ENCODE results near the gene ZNF595. TPM values are rescaled to one million over a fixed set of nuclear protein-coding genes. Genes with fewer than 3 reads are reported as not detected.
"Not testable (repeated sequence)": the region's sequence is repeated elsewhere in the genome, so short reads cannot be mapped to it uniquely, and the experiment has no call there.

Gene ZNF595
- total RNA-seq, 1 donor: 22.6 TPM

DNA sequence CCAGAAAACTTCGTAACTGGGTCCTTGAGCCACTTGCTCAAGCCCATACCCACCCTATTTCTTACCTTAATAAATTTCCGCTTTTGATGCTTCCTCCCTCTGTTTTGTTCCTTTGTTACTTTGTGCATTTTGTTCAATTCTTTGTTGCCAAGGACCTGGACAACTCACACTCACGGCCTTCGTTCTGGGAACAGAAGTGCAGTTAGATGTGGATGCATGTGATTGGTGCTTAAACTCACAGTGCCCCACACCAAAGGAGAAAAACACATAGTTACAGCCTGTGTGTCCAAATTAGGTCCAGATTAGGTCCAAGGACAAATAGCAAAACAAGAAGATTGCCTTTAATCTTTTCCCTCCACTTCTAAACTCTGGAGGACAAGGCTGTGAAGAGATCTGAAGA is 1.9 kb upstream of the ZNF595 start:
- H3K9me3 ChIP-seq (ENCODE audit: low read depth, low read length); H3K4me3 ChIP-seq (ENCODE audit: low read length); H3K27me3 ChIP-seq (ENCODE audit: insufficient read depth, low read length); H3K4me1 ChIP-seq (ENCODE audit: insufficient read depth, low read length): not testable (repeated sequence)

DNA sequence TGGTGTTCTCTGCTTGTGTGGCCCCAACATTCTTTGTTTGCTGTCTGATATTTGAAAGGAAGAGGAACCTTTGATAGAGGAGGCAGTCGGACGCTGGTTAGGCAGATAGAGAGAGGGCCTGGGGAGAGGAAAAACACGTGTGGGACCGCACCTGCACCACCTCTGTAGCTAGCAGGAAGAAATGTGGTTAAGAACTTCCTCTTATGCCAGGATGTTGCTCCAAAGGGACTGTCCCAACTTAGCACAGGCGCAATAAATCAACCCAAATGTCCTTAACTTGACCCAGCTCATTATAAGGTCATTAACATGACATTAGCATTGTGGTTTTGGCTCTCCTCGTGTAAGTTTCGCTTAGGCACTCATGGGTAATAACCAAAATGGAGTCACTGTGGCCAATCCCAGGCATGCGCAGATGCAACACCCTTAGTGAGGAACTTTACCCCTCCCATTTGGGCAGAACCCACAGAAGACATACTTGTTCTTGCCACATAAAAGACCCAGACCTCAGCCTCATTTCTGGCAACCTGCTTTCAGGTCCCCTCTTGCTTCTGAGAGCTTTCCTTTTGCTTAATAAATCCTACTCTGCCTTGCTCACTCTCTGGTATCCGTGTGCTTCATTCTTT is 1.4 kb upstream of the ZNF595 start:
- H3K27me3 ChIP-seq (ENCODE audit: insufficient read depth, low read length); H3K4me3 ChIP-seq (ENCODE audit: low read length); H3K4me1 ChIP-seq (ENCODE audit: insufficient read depth, low read length); H3K9me3 ChIP-seq (ENCODE audit: low read depth, low read length): not testable (repeated sequence)

DNA sequence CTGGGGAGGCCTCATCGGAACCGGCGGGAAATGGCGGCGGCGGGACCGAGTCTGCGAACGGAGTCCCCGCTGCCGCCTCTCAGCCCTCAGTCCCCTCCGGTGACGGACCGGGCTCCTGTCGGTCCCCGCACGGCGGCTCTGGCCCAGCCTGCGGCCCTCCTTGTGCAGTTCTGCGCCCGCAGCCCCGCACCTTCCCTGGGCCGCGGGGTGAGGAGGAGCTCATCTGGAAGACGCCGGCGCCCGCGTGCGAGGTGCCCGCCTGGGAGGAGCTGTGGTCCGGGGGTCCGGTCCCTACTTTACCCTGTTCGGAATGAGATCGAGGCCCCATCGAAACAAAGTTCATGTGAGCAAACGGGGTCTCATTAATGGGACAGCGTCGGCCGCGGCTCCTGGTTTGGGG is 400 bp downstream of the ZNF595 start:
- H3K27me3 ChIP-seq (ENCODE audit: insufficient read depth, low read length); H3K4me1 ChIP-seq (ENCODE audit: insufficient read depth, low read length); H3K9me3 ChIP-seq (ENCODE audit: low read depth, low read length); H3K4me3 ChIP-seq (ENCODE audit: low read length): not testable (repeated sequence)

DNA sequence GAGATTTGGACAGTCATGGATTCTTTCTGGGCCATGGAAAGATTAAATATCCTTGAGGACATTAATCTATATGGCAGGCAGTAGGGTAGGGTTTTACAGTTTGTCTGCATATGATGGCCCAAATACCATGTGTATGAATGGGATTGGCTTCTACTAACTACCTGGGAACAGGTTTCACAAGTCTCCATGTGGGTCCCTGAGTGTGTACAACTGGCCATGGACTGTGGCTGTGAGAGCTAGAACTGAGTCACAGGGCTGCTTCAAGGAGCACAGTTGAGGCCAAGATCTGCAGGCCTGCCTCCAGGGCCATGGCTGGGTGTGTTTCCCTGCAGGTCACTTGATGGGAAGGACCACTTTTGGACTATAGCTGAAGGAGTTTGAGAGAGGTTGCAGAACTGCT is 11.6 kb downstream of the ZNF595 start:
- not testable (repeated sequence) for H3K27me3 ChIP-seq (ENCODE audit: insufficient read depth, low read length); H3K4me1 ChIP-seq (ENCODE audit: insufficient read depth, low read length); H3K4me3 ChIP-seq (ENCODE audit: low read length)
- peaks cover 11% of the 10 kb centered on the region for H3K9me3 ChIP-seq (ENCODE audit: low read depth, low read length)

DNA sequence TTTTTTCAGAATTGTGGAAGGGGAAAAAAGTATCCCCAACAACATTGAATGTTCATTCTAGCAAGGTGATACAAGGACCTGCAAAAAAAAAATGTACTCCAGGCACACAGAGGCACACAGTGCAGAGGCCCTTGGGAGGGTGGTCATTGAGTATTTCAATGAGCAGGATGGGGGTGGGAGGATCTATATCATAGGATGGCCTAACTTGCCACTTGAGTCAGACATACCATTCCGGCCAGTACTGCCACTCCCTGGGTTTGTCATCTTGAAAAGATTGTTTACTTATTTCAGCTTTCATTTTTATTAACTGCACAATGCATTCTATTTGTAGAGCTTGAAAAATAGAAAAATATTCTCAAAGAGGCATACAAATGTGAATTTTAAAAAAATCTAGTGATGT is 18.7 kb downstream of the ZNF595 start:
- no peaks in the 10 kb centered on the region for H3K4me1 ChIP-seq (ENCODE audit: insufficient read depth, low read length)
- H3K27me3 ChIP-seq (ENCODE audit: insufficient read depth, low read length): no peaks in the 10 kb centered on the region
- H3K4me3 ChIP-seq (ENCODE audit: low read length): no peak overlapping the region
- H3K9me3 ChIP-seq (ENCODE audit: low read depth, low read length): peaks cover 78% of the 10 kb centered on the region

DNA sequence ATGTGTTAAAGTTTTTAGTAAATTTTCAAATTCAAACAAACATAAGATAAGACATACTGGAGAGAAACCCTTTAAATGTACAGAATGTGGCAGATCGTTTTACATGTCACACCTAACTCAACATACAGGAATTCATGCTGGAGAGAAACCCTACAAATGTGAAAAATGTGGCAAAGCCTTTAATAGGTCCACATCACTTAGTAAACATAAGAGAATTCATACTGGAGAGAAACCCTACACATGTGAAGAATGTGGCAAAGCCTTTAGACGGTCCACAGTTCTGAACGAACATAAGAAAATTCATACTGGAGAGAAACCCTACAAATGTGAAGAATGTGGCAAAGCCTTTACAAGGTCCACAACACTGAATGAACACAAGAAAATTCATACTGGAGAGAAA is 32.8 kb downstream of the ZNF595 start:
- H3K9me3 ChIP-seq (ENCODE audit: low read depth, low read length): peaks cover 99% of the 10 kb centered on the region
- no peak overlapping the region for H3K4me3 ChIP-seq (ENCODE audit: low read length)
- no peaks in the 10 kb centered on the region for H3K27me3 ChIP-seq (ENCODE audit: insufficient read depth, low read length)
- H3K4me1 ChIP-seq (ENCODE audit: insufficient read depth, low read length): no peaks in the 10 kb centered on the region

DNA sequence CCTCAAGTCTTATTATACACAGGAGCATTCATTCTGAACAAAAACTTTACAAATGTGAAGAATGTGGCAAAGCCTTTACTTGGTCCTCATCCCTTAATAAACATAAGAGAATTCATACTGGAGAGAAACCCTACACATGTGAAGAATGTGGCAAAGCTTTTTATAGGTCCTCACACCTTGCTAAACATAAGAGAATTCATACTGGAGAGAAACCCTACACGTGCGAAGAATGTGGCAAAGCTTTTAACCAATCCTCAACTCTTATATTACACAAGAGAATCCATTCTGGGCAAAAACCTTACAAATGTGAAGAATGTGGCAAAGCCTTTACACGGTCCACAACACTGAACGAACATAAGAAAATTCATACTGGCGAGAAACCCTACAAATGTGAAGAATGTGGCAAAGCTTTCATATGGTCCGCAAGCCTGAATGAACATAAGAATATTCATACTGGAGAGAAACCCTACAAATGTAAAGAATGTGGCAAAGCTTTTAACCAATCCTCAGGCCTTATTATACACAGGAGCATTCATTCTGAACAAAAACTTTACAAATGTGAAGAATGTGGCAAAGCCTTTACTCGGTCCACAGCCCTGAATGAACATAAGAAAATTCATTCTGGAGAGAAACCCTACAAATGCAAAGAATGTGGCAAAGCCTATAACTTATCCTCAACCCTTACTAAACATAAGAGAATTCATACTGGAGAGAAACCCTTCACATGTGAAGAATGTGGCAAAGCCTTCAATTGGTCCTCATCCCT is 33.6 kb downstream of the ZNF595 start:
- H3K9me3 ChIP-seq (ENCODE audit: low read depth, low read length): peaks cover 97% of the 10 kb centered on the region
- not testable (repeated sequence) for H3K4me1 ChIP-seq (ENCODE audit: insufficient read depth, low read length); H3K27me3 ChIP-seq (ENCODE audit: insufficient read depth, low read length); H3K4me3 ChIP-seq (ENCODE audit: low read length)

DNA sequence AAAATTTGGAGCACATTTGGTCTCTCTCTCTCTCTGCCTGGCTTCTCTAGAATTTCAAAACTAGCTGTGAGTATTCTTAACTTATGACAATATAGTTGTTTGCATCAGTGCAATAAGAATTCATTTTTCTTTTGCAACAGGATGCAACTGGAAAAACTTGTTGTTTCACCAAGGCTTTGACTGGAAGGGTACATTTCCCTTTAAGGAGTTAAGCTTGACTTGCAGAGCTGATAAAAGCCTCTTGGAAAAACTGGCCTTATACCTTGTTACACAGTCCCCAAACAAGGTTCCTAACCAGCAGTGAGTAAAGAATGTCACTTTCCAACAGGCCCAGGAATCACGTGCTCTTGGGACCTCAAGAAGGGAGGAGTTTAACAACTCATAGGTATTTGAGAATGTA is 45.3 kb downstream of the ZNF595 start:
- no peaks in the 10 kb centered on the region for H3K4me1 ChIP-seq (ENCODE audit: insufficient read depth, low read length)
- H3K9me3 ChIP-seq (ENCODE audit: low read depth, low read length): peaks cover 39% of the 10 kb centered on the region
- no peaks in the 10 kb centered on the region for H3K27me3 ChIP-seq (ENCODE audit: insufficient read depth, low read length)
- H3K4me3 ChIP-seq (ENCODE audit: low read length): no peak overlapping the region

DNA sequence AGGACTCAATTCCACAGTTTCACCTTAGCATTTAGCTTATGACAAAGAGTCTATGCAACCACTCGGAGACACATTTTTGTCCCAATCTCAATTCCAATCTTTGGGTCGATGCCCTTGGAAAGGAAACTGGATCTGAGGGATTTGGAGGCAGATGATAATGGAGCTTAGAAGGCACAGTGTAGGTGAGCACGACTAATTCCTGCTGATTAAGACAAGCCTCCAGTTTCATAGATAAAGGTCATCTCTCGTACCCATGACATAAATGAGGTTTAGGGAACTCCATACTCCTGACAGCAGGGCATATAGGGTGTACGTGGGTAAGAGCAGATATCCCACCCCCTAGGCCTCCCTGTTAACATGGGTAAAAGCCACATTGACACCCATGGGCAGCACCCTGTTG is 46.7 kb downstream of the ZNF595 start:
- no peak overlapping the region for H3K4me3 ChIP-seq (ENCODE audit: low read length)
- peaks cover 25% of the 10 kb centered on the region for H3K9me3 ChIP-seq (ENCODE audit: low read depth, low read length)
- no peaks in the 10 kb centered on the region for H3K27me3 ChIP-seq (ENCODE audit: insufficient read depth, low read length)
- no peaks in the 10 kb centered on the region for H3K4me1 ChIP-seq (ENCODE audit: insufficient read depth, low read length)

DNA sequence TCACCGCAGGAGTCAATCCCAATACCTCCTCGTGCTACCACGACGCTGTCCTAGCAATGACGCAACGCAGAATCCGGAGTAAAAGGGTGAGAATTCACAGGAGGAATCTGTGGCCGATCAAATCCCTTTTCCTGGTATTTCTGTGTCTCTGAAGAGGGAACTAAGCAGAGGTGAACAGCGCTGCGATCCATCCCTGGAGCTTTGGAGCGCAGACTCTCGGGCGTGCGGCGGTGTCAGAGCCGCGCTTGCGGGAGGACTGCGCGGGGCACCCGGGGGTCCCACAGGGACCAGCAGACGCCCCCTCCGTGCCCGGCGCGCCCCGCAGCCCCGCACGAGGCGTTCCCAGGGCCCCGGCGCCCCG is 53.9 kb downstream of the ZNF595 start:
- peaks cover 36% of the 10 kb centered on the region for H3K27me3 ChIP-seq (ENCODE audit: insufficient read depth, low read length)
- no peak overlapping the region for H3K4me3 ChIP-seq (ENCODE audit: low read length)
- no peaks in the 10 kb centered on the region for H3K4me1 ChIP-seq (ENCODE audit: insufficient read depth, low read length)
- peaks cover 14% of the 10 kb centered on the region for H3K9me3 ChIP-seq (ENCODE audit: low read depth, low read length)

DNA sequence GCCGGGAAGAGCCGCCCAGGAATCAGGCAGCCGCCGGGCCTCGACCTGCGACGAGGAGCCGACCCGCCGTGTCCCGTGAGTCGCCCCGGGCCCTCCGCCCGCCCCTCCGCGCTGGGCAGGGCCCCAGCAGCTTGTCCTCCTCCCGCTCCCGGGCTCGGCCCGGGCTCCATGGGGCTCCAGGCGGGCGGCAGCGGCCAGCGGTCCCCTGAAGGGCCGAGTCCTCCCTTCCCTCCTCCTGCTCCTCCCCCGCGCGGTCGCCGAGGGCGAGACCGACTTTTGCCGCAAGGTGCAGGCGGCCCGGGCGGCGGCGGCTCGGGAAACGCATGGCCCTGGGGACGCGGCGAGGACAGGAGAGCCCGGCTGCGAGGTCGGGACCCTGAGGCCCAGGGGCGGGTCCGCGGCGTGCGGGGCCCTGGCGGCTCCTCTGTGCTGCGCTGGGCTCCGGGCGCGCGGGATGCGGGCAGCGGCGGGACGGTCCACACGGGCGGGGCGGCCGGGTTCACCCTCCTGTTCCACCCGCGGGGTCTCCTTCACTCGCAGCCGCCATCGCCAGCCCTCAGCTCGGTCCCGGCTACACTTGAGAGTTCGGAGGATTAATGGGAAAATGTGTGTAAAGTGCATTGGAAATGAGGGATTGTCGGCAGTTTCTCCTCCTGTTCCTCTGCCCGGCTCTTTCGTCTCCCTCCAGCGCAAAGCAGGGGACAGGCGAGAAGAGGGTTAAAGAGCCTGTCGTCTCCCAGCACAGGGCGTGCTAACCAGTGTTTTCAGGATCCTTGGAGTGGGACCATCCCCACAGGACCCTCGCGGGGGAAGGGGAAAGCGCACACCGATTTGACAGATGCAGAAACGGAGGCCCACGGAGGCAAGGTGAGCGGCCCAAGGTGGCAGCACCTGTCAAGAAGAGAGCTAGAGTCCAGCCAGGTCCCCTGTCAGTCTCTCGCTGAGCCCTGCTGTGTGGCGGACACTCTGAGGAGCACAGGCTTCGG is 54.6 kb downstream of the ZNF595 start:
- H3K4me1 ChIP-seq (ENCODE audit: insufficient read depth, low read length): no peaks in the 10 kb centered on the region
- peaks cover 14% of the 10 kb centered on the region for H3K9me3 ChIP-seq (ENCODE audit: low read depth, low read length)
- no peak overlapping the region for H3K4me3 ChIP-seq (ENCODE audit: low read length)
- peaks cover 36% of the 10 kb centered on the region for H3K27me3 ChIP-seq (ENCODE audit: insufficient read depth, low read length)

DNA sequence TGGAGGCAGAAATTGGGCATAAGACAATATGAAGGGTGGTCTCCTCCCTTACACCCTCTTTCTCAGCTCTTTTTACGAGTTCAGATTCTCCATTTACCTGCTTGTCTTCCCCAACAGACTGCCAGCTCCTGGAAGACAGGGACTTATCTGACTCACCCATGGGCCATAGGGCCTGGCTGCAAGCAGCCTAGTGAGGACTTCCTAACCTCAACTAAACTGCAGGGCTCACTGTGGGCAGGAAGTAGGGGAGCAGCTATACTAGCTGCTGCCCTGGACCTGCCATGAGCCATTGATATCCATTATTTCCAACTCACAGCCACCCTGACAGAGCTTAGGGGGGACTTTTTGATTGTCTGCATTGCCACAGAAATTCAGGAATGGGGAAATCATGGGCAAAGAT is 59.6 kb downstream of the ZNF595 start:
- Histone ChIP-seq H3K4me3 (ENCODE audit: low read length) (no peak overlapping the region), H3K27me3 (ENCODE audit: insufficient read depth, low read length) (peaks cover 16% of the 10 kb centered on the region), H3K4me1 (ENCODE audit: insufficient read depth, low read length) (no peaks in the 10 kb centered on the region), H3K9me3 (ENCODE audit: low read depth, low read length) (no peaks in the 10 kb centered on the region)

DNA sequence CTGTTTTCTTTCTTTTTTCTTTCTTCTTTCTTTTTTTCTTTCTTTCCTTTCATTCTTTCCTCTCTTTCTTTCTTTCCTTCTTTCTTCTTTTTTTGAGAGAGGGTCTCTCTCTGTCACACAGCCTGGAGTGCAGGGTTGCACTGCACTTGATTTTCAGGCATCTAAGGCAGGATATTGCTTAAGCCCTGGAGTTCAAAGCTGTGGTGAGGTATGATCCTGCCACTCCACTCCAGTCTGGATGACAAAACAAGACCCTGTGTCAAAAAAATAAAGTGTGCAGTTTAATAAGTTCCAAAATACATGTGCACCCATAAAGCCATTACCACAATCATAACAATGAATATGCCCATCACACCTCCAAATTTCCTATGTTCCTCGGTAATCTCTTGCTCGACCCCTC is 60.6 kb downstream of the ZNF595 start:
- Histone ChIP-seq H3K9me3 (ENCODE audit: low read depth, low read length) (peaks cover 5% of the 10 kb centered on the region), H3K4me3 (ENCODE audit: low read length) (no peak overlapping the region), H3K4me1 (ENCODE audit: insufficient read depth, low read length) (no peaks in the 10 kb centered on the region), H3K27me3 (ENCODE audit: insufficient read depth, low read length) (peaks cover 6% of the 10 kb centered on the region)

DNA sequence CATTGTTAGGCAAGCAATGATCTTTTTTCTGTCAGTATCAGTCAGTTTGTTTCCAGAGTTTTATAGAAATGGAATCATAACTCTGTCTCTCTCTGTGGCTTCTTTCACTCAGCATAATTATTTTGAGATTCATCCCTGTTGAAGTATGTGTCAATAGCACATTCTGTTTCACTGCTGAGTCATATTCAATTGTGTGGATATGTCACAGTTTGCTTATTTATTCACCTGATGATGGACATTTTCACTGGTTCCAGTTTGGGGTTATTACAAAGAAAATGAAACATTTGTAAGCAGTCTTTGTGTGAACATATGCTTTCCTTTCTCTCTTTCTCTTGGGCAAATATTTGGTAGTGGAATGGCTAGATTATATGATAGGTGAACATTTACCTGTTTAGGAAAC is 61.0 kb downstream of the ZNF595 start:
- Histone ChIP-seq H3K27me3 (ENCODE audit: insufficient read depth, low read length) (peaks cover 2% of the 10 kb centered on the region), H3K4me3 (ENCODE audit: low read length) (no peak overlapping the region), H3K4me1 (ENCODE audit: insufficient read depth, low read length) (no peaks in the 10 kb centered on the region), H3K9me3 (ENCODE audit: low read depth, low read length) (peaks cover 7% of the 10 kb centered on the region)

DNA sequence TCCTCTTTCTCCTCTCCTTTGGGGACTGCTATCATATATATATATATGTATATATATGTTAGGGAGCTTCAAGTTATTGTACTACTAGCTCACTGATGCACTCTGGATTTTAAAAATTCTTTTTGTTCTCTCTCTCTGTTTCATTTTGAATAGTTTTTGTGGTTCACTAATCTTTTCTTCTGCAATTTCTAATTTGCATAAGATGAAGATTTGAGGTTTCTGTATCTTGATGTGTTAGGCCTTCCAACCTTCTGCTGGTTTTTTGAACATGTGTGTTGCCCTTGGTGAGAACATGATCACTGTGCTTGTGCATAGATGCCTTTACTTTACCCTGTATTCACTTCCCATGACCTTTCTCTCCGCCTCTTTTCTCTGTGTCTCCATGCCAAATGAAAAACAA is 63.4 kb downstream of the ZNF595 start:
- H3K4me3 ChIP-seq (ENCODE audit: low read length): no peak overlapping the region
- H3K27me3 ChIP-seq (ENCODE audit: insufficient read depth, low read length): no peaks in the 10 kb centered on the region
- H3K9me3 ChIP-seq (ENCODE audit: low read depth, low read length): peaks cover 17% of the 10 kb centered on the region
- H3K4me1 ChIP-seq (ENCODE audit: insufficient read depth, low read length): peaks cover 14% of the 10 kb centered on the region
